ENCODE results near the gene PRKCH. TPM values are rescaled to one million over a fixed set of nuclear protein-coding genes. Genes with fewer than 3 reads are reported as not detected.
"Not testable (repeated sequence)": the region's sequence is repeated elsewhere in the genome, so short reads cannot be mapped to it uniquely, and the experiment has no call there.

Gene PRKCH
- total RNA-seq, 2 experiments from 2014 or later = 193 to 194 TPM

DNA sequence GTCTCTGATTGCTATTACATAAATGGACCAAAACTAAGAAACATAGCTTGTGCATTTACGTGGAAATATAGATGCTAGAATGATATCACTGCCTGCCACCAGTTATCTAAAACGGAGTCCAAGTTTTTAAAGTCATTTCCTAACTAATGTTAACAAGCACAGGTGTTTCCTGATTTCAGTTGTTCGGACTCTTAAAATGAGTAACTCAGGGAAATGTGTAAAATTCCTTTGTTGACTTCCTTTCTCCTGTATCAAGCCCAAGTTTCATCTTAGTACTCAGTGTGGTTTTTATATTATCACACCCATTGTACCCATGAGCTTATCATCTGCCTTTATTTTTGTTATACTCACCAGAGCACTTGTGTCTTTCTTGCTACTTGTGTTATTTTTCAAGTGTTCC lies 13.2 kb upstream of the PRKCH start:
- ATAC-seq = no peak
- TF ChIP-seq, protein P1, sequence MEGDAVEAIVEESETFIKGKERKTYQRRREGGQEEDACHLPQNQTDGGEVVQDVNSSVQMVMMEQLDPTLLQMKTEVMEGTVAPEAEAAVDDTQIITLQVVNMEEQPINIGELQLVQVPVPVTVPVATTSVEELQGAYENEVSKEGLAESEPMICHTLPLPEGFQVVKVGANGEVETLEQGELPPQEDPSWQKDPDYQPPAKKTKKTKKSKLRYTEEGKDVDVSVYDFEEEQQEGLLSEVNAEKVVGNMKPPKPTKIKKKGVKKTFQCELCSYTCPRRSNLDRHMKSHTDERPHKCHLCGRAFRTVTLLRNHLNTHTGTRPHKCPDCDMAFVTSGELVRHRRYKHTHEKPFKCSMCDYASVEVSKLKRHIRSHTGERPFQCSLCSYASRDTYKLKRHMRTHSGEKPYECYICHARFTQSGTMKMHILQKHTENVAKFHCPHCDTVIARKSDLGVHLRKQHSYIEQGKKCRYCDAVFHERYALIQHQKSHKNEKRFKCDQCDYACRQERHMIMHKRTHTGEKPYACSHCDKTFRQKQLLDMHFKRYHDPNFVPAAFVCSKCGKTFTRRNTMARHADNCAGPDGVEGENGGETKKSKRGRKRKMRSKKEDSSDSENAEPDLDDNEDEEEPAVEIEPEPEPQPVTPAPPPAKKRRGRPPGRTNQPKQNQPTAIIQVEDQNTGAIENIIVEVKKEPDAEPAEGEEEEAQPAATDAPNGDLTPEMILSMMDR (IDR thresholded peaks at IDR 0.05) = no peak
- DNase-seq = no peak
- H3K4me3 Mint-ChIP-seq = no peak overlapping the region
- peaks cover 43% of the 10 kb centered on the region for H3K9me3 Mint-ChIP-seq
- POLR2A ChIA-PET = interaction anchor here (1.2 to 1.5 kb wide), 2 partner anchors 10 to 14 kb away, joined by 4 to 5 read pairs; partner anchors contain the start of gene PRKCH
- H3K4me1 Mint-ChIP-seq (ENCODE audit: low read depth) = peaks cover 20% of the 10 kb centered on the region
- CTCF ChIA-PET = interaction anchor here (1.0 to 3.2 kb wide), 4 partner anchors 10 to 15 kb away, joined by 3 to 10 read pairs (median 3); no protein-coding TSS in a partner anchor
- no peak overlapping the region for H3K27ac Mint-ChIP-seq
- intact Hi-C loops (cut with micrococcal nuclease) = no loop called here
- no peaks in the 10 kb centered on the region for H3K27me3 Mint-ChIP-seq
- peaks cover 46% of the 10 kb centered on the region for H3K36me3 Mint-ChIP-seq (ENCODE audit: low read depth)

DNA sequence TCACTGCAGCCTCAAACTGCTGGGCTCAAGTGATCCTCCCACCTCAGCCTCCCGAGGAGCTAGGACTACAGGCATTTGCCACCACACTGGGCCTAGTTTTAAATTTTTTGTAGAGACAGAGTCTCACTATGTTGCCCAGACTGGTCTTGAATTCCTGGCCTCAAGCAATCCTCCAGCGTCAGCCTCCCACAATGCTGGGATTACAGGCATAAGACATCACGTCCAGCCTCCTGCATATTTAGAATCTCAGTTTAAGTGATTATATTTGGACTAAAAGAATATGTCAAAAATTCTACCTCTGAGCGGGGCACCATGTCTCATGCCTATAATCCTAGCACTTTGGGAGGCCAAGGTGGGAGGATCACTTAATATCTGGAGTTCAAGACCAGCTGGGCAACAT lies 12.7 kb upstream of the PRKCH start:
- H3K36me3 Mint-ChIP-seq (ENCODE audit: low read depth) = peaks cover 45% of the 10 kb centered on the region
- peaks cover 20% of the 10 kb centered on the region for H3K4me1 Mint-ChIP-seq (ENCODE audit: low read depth)
- ChIA-PET POLR2A (interaction anchor here (1.0 to 1.2 kb wide), 2 partner anchors 9 to 14 kb away, joined by 3 to 4 read pairs; no protein-coding TSS in a partner anchor), CTCF (interaction anchor here (1.0 to 3.2 kb wide), 3 partner anchors 9 to 15 kb away, joined by 3 to 10 read pairs (median 3); no protein-coding TSS in a partner anchor)
- H3K9me3 Mint-ChIP-seq = peaks cover 44% of the 10 kb centered on the region
- H3K27me3 Mint-ChIP-seq; intact Hi-C loops (cut with micrococcal nuclease); H3K27ac Mint-ChIP-seq; DNase-seq; ATAC-seq; H3K4me3 Mint-ChIP-seq: not testable (repeated sequence)

DNA sequence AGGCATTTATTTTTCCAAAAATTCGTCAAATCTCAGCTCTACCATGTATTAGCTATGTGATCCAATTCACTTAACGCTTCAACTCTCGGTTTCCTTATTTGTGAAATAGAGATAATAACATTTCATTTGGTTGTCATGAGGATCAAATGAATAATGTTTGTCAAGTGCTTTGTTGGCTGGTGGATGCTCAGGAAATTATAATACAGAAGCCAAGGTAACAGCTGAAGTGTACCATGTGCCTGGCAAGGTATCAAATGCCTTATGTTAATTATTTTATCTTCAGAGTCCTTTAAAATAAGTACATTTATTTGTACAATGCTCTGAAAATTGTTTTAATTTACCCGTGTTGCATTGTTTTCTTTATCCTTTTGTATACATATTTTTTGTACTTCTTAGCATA lies 6.1 kb upstream of the PRKCH start:
- intact Hi-C loops (cut with micrococcal nuclease) = no loop called here
- Mint-ChIP-seq H3K9me3 (peaks cover 29% of the 10 kb centered on the region), H3K4me1 (ENCODE audit: low read depth) (peaks cover 5% of the 10 kb centered on the region), H3K4me3 (no peak overlapping the region), H3K36me3 (ENCODE audit: low read depth) (peaks cover 20% of the 10 kb centered on the region), H3K27ac (no peak overlapping the region), H3K27me3 (no peaks in the 10 kb centered on the region)
- ATAC-seq = no peak
- DNase-seq = no peak
- TF ChIP-seq, protein P1 (IDR thresholded peaks at IDR 0.05) = no peak
- CTCF ChIA-PET = interaction anchor here (0.5 to 0.7 kb wide), 2 partner anchors 17 to 54 kb away, joined by 3 read pairs; no protein-coding TSS in a partner anchor
- POLR2A ChIA-PET = no interaction called here

DNA sequence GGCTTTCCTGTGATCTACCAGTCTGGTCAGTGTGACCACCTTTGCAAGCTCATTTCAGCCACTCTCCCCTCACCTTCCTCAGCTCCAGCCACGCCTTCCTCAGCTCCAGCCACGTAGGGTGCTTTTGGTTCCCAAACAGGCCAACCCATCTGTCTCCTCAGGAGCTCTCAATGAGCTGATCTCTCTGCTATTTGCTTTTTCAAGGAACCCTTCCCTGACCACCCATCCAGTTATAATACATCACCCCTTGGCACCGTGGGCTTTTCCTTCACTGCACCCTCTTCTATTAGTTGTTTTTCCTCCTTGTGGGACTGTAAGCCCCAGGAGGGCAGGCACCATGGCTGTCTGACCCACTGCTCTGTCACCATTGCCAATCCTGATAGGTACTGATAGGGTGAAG lies 2.3 kb upstream of the PRKCH start:
- Mint-ChIP-seq H3K36me3 (ENCODE audit: low read depth) (peaks cover 25% of the 10 kb centered on the region), H3K9me3 (peaks cover 8% of the 10 kb centered on the region), H3K4me3 (no peak overlapping the region), H3K4me1 (ENCODE audit: low read depth) (peaks cover 4% of the 10 kb centered on the region), H3K27ac (no peak overlapping the region), H3K27me3 (no peaks in the 10 kb centered on the region)
- TF ChIP-seq, protein P1 (IDR thresholded peaks at IDR 0.05) = no peak
- POLR2A ChIA-PET = interaction anchor here (1.1 to 1.8 kb wide), 6 partner anchors 8 to 122 kb away, joined by 3 to 6 read pairs (median 5); no protein-coding TSS in a partner anchor
- CTCF ChIA-PET = interaction anchor here (0.9 to 1.6 kb wide), 4 partner anchors 15 to 38 kb away, joined by 3 to 4 read pairs (median 3); no protein-coding TSS in a partner anchor
- ATAC-seq (no peak), DNase-seq (no peak)
- intact Hi-C loops (cut with micrococcal nuclease) = no loop called here

DNA sequence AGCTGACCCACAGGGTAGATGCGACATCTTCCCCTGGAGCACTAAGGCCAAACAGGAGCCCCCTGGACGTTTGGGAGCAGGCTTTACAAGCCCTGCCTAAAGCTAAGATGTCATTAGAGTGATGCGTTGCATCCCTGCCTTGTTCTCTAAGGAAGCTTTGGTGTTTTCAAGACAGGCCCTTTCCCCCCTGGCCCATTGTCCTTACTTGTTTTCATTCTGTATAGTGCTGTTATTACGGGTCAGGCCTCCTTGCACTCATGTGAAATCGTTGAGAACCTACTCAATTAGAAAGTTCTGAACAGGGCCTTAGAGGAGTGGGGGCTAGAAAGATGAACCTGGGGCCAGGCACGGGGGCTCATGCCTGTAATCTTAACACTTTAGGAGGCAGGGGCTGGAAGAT lies 1.7 kb upstream of the PRKCH start:
- peaks cover 23% of the 10 kb centered on the region for H3K36me3 Mint-ChIP-seq (ENCODE audit: low read depth)
- TF ChIP-seq, protein P1 (IDR thresholded peaks at IDR 0.05) = no peak
- no peak overlapping the region for H3K27ac Mint-ChIP-seq
- H3K4me1 Mint-ChIP-seq (ENCODE audit: low read depth) = peaks cover 6% of the 10 kb centered on the region
- ATAC-seq (no peak), DNase-seq (no peak)
- ChIA-PET CTCF (interaction anchor here (0.9 to 1.1 kb wide), 2 partner anchors 15 to 20 kb away, joined by 3 to 4 read pairs; no protein-coding TSS in a partner anchor), POLR2A (interaction anchor here (1.3 to 1.4 kb wide), 3 partner anchors 9 to 17 kb away, joined by 3 to 5 read pairs (median 4); no protein-coding TSS in a partner anchor)
- H3K4me3 Mint-ChIP-seq = no peak overlapping the region
- H3K27me3 Mint-ChIP-seq = no peaks in the 10 kb centered on the region
- H3K9me3 Mint-ChIP-seq = peaks cover 2% of the 10 kb centered on the region
- intact Hi-C loops (cut with micrococcal nuclease) = loop anchor here (10.0 kb wide), 1 partner anchor 375 kb away; the partner anchor contains the start of gene HIF1A

DNA sequence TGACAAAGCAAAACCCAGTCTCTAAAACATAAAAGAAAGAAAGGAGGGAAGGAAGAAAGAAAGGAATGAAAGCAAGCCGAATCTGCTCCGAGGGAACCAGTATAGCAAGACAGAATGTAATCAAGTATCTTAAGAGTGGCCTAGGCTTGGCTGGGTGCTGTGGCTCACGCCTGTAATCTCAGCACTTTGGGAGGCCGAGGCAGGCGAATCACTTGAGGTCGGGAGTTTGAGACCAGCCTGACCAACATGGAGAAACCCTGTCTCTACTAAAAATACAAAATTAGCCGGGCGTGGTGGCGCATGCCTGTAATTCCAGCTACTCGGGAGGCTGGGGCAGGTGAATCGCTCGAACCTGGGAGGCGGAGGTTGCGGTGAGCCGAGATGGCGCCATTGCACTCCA lies 1.2 kb upstream of the PRKCH start:
- ATAC-seq; H3K27me3 Mint-ChIP-seq; H3K4me3 Mint-ChIP-seq; H3K9me3 Mint-ChIP-seq; H3K27ac Mint-ChIP-seq; H3K4me1 Mint-ChIP-seq (ENCODE audit: low read depth); DNase-seq: not testable (repeated sequence)
- CTCF ChIA-PET = interaction anchor here (2.0 kb wide), 1 partner anchor 21 kb away, joined by 4 read pairs; no protein-coding TSS in a partner anchor
- peaks cover 26% of the 10 kb centered on the region for H3K36me3 Mint-ChIP-seq (ENCODE audit: low read depth)
- POLR2A ChIA-PET = interaction anchor here (1.3 to 1.4 kb wide), 3 partner anchors 9 to 17 kb away, joined by 3 to 5 read pairs (median 4); no protein-coding TSS in a partner anchor
- intact Hi-C loops (cut with micrococcal nuclease) = loop anchor here (10.0 kb wide), 1 partner anchor 375 kb away; the partner anchor contains the start of gene HIF1A

All from activated CD8-positive, alpha-beta T cell treated with anti-CD3 and anti-CD28 coated beads for 36 hours (primary cell).